PFSK-1 (cell line): Measurements from ENCODE around the gene ETV7.

ENCODE experiments used
- FOXP2 ChIP-seq: optimal IDR thresholded peaks from 2 replicates; pipeline ENCODE3; 2011; ENCODE audit warnings: borderline replicate concordance, control low read depth, inconsistent platforms; ENCODE audit not compliant: insufficient read depth; ENCODE audit errors: extremely low read length, extremely low read depth
- POLR2AphosphoS5 ChIP-seq: IDR thresholded peaks from 2 replicates; pipeline ENCODE4 v1.6.1; 2012; ENCODE audit warnings: low read depth, mild to moderate bottlenecking, control low read depth, low read length, moderate library complexity
- SIN3A ChIP-seq: IDR thresholded peaks from 2 replicates; pipeline ENCODE4 v1.6.1; 2012; ENCODE audit warnings: mild to moderate bottlenecking, low read length, moderate library complexity, borderline replicate concordance; ENCODE audit not compliant: insufficient read depth
- TAF1 ChIP-seq: IDR thresholded peaks from 2 replicates; pipeline ENCODE4 v1.6.1; 2012; ENCODE audit warnings: low read length, control low read depth, borderline replicate concordance; ENCODE audit not compliant: insufficient read depth
- TF ChIP-seq, protein P1 (sequence below), 2 experiments: IDR thresholded peaks; 2 replicates each; pipeline versions ENCODE4 v1.6.1 to v1.8.0; 2011 to 2012; ENCODE audit warnings: low read depth in 2 of 2, low read length in 2 of 2, control low read depth in 1 of 2, inconsistent platforms in 1 of 2, mild to moderate bottlenecking in 1 of 2, moderate library complexity in 1 of 2; ENCODE audit not compliant: insufficient read depth in 1 of 2

ETV7 gene

DNA sequence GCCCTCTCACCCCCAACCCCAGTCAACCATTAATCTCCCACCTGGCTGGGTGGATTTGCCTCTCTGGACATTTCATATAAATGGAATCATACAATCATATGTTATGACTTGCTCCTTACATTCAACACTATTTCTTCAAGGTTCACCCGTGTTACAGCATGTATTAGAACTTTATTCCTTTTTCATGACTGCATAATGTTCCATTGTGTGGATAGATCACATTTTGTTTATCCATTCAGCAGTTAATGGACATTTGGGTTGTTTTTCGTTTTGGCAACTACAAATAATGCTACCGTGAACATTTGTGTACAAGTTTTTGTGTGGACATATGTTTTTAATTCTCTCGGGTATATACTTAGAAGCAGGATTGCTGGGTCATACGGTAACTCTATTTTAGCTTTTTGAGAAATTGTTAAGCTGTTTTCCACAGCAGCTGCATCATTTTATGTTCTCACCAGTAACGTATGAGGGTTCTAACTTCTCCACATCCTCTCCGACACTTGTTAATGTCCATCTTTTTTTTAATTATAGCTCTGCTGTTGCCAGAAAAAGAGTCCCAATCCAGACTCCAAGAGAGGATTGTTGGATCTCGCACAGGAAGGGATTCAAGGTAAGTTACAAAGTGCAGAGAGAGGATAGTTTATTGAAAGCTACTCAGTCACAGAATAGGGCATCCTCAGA, 34.9 kb downstream of the ETV7 start:
- TF ChIP-seq SIN3A = no peak
- no peak for TF ChIP-seq POLR2AphosphoS5
- no peak for TF ChIP-seq TAF1
- TF ChIP-seq, protein P1, sequence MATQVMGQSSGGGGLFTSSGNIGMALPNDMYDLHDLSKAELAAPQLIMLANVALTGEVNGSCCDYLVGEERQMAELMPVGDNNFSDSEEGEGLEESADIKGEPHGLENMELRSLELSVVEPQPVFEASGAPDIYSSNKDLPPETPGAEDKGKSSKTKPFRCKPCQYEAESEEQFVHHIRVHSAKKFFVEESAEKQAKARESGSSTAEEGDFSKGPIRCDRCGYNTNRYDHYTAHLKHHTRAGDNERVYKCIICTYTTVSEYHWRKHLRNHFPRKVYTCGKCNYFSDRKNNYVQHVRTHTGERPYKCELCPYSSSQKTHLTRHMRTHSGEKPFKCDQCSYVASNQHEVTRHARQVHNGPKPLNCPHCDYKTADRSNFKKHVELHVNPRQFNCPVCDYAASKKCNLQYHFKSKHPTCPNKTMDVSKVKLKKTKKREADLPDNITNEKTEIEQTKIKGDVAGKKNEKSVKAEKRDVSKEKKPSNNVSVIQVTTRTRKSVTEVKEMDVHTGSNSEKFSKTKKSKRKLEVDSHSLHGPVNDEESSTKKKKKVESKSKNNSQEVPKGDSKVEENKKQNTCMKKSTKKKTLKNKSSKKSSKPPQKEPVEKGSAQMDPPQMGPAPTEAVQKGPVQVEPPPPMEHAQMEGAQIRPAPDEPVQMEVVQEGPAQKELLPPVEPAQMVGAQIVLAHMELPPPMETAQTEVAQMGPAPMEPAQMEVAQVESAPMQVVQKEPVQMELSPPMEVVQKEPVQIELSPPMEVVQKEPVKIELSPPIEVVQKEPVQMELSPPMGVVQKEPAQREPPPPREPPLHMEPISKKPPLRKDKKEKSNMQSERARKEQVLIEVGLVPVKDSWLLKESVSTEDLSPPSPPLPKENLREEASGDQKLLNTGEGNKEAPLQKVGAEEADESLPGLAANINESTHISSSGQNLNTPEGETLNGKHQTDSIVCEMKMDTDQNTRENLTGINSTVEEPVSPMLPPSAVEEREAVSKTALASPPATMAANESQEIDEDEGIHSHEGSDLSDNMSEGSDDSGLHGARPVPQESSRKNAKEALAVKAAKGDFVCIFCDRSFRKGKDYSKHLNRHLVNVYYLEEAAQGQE (IDR thresholded peaks at IDR 0.05; ENCODE audit: insufficient read depth in 1 of 2, low read depth in 2 of 2, low read length in 2 of 2) = no peak
- no peak for TF ChIP-seq FOXP2

DNA sequence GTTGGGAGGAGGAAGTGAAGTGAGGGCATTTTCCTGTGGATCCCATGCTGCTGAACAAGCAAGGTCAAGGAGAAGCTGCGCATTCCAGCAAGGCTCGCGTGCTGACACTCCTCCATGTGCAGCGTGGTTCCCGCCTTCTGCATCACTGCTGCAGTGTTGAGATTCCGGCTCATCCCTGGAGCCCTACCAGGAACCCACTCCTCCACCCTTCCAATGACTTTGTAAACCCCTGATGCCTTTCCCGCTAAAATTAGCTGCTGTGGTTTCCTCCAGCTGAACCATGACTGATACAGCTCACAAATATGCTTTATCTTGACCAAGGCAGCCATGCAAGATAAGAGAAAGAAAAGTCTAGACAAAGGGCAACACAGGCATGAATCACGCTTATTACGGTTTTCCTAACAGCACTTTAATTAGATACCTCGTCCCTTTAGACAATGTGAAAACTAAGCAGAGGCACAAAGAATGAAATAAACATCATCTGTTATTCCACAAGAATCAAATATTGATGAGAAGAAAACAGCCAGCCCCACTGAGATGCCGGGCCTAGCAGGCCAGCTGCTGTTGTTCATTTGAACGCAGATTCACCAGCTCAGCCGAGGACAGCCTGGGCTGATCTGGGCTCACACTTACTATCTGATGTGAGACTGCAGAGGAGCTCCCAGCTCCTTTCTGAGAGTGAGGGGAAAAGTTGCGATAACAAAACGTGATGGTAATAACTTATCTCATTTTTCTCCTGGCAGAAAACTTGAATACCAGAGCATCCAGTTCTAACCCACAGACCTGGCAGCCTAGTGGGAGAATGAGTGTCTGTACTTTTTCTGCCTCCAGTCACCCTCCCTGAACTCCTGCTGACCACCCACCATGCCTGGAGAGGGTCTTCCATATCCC, 36.5 kb downstream of the ETV7 start:
- TF ChIP-seq FOXP2 = no peak
- no peak for TF ChIP-seq SIN3A
- TF ChIP-seq, protein P1 (IDR thresholded peaks at IDR 0.05; ENCODE audit: insufficient read depth in 1 of 2, low read depth in 2 of 2, low read length in 2 of 2) = no peak
- no peak for TF ChIP-seq TAF1
- TF ChIP-seq POLR2AphosphoS5 = no peak

DNA sequence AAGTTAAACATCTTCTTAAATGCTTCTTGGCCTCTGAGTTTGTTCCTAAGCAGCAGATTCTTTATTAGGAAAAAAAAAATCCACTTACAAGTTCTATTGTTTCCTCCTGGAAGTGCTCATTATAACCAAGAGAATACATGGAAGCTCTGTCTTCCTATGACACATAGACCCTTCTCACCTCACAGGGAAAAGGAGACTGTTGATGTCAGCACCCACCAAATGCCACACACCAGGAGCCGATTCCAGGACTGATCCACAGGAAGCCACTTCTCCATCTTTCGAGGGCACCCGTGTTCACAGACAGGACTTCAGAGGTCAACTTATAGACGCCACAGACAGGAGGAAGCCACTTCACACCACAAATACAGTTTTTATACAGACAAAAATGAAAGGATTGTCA, 37.4 kb downstream of the ETV7 start:
- TF ChIP-seq SIN3A (no peak), TAF1 (no peak), FOXP2 (no peak), POLR2AphosphoS5 (no peak)
- TF ChIP-seq, protein P1 (IDR thresholded peaks at IDR 0.05; ENCODE audit: insufficient read depth in 1 of 2, low read depth in 2 of 2, low read length in 2 of 2) = no peak

DNA sequence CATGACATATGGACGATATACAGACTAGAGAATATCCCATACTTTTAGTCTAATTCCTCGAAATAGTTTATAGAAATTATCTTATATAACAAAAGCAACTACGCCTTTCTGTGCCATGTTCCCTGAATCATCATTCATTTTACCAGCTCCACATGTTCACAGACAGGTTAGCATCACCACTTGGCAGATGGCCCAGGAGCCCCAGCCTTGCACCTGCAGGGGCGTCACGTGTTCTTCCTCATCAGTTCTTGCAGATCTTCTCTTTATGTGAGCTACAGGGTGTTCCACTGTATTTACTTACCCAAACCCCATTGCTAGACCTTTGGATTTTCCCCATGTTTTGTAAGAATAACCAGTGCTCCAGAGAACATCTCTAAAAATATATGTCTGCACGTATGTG, 38.2 kb downstream of the ETV7 start:
- TF ChIP-seq TAF1 (no peak), POLR2AphosphoS5 (no peak), SIN3A (no peak), FOXP2 (no peak)
- TF ChIP-seq, protein P1 (IDR thresholded peaks at IDR 0.05; ENCODE audit: insufficient read depth in 1 of 2, low read depth in 2 of 2, low read length in 2 of 2) = no peak
